ENCODE results near the gene MUC3A.
"Not testable (repeated sequence)": the region's sequence is repeated elsewhere in the genome, so short reads cannot be mapped to it uniquely, and the experiment has no call there.

The MUC3A gene

DNA sequence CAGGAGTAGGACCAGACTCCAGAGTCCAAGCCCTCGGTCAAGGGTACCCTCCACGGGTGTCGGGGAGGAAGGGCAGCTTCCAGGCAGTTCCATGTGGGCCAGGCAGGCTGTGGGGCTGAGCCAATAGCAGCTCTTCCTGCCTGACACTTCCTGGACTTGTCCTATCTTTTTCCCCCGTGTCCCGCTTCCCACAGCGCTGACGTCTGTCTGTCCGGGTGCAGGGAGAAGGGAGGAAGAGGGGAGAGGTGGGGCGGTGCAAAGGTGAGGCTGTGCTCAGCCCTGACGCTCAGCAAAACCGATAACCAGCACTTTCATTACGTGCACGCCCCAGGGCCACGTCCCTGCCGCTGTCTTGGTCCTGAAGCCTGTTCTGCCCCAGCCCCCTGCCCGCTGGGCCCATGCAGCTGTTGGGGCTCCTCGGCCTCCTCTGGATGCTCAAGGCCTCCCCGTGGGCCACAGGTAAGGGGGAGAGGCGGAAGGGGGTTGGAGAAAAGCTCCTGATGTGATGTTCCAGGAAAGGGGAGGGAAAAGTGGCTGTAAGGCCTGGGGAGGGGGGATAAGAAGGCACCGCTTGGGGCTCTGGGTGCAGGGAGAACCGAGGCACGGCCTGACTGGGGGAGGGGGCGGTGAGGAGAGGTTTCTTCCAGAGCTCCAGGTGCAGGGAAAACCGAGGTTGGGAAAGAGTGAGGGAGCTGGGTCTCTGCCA, at the start of gene MUC3A:
Gene MUC3A (plus strand): TSS at position 308 of the 706 bp plus-strand sequence. CDS start 91 bp downstream, at position 399.
- DNase-seq (ENCODE audit: low spot score), result no peak
- no peak for TF ChIP-seq CTCF (IDR thresholded peaks at IDR 0.05)
- H3K27ac ChIP-seq, result no peak within 1 kb of the TSS
- H3K4me3 ChIP-seq, result no peak within 1 kb of the TSS

- no peak for TF ChIP-seq CTCF (IDR thresholded peaks at IDR 0.05)
- no peak for DNase-seq (ENCODE audit: low spot score)
- no peak overlapping the region for H3K27ac ChIP-seq
- H3K4me3 ChIP-seq, result no peak overlapping the region
Measured at GRCh38 chr7:100900978-100901377, 48.4 kb upstream of the MUC3A start.

- no peak overlapping the region for H3K4me3 ChIP-seq
- no peak overlapping the region for H3K27ac ChIP-seq
- no peak for TF ChIP-seq CTCF (IDR thresholded peaks at IDR 0.05)
- no peak for DNase-seq (ENCODE audit: low spot score)
Measured at GRCh38 chr7:100901921-100902332, 47.4 kb upstream of the MUC3A start.

GRCh38 chr7:100902638-100903037, 46.7 kb upstream of the MUC3A start:
- no peak overlapping the region for H3K27ac ChIP-seq
- H3K4me3 ChIP-seq, result no peak overlapping the region
- DNase-seq (ENCODE audit: low spot score), result no peak
- no peak for TF ChIP-seq CTCF (IDR thresholded peaks at IDR 0.05)

GRCh38 chr7:100908512-100908911, 40.8 kb upstream of the MUC3A start:
- H3K4me3 ChIP-seq, result no peak overlapping the region
- TF ChIP-seq CTCF (IDR thresholded peaks at IDR 0.05), result no peak
- no peak overlapping the region for H3K27ac ChIP-seq
- no peak for DNase-seq (ENCODE audit: low spot score)

- not testable (repeated sequence) for H3K4me3 ChIP-seq; H3K27ac ChIP-seq; DNase-seq (ENCODE audit: low spot score)
Measured at GRCh38 chr7:100910443-100910842, 38.9 kb upstream of the MUC3A start.

DNA sequence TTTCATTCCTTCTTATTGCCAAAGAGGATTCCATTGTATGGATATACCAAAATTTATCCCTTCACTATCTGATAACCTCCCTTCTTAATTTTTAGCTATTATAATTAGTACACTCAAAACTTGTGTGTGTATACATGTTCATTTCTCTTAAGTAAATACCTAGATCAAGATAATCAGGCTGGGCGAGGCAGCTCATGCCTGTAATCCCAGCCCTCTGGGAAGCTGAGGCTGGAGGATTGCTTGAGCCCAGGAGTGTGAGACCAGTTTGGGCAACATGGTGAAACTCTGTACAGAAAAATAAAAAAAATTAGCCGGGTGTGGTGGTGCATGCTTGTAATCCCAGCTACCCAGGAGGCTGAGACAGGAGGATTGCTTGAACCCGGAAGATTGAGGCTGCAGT, 37.9 kb upstream of the MUC3A start:
- no peak for TF ChIP-seq CTCF (IDR thresholded peaks at IDR 0.05)
- H3K4me3 ChIP-seq, result no peak overlapping the region
- no peak for DNase-seq (ENCODE audit: low spot score)
- no peak overlapping the region for H3K27ac ChIP-seq

Measured in coronary artery (tissue), 2 donors.